Peyer's patch (tissue), 4 donors: ENCODE measurements around the gene MLLT1. TPM values are rescaled to one million over a fixed set of nuclear protein-coding genes. Genes with fewer than 3 reads are reported as not detected.

Experiments used
- DNase-seq, 3 donors: peaks; one replicate each; pipeline ENCODE4 v3.0.0-alpha.2; 2017 to 2019
- H3K27ac ChIP-seq, 4 donors: fragments of 200-600 bp; sonication (generic); one replicate each; pipeline ENCODE4 v1.5.1; 2016 to 2019
- H3K27me3 ChIP-seq, 2 donors: fragments of 200-600 bp; sonication (generic); one replicate each; pipeline ENCODE4 v1.5.1; 2019
- H3K36me3 ChIP-seq, 3 donors: fragments of 200-600 bp; sonication (generic); one replicate each; pipeline ENCODE4 v1.5.1; 2016 to 2019
- H3K4me1 ChIP-seq, 4 donors: fragments of 200-600 bp; sonication (generic); one replicate each; pipeline ENCODE4 v1.5.1; 2016 to 2019
- H3K4me3 ChIP-seq, 4 donors: fragments of 200-600 bp; sonication (generic); 1 replicate in 3 of 4; 2 replicates in 1 of 4; pipeline ENCODE4 v1.5.1; 2016 to 2019; ENCODE audit warnings: mild to moderate bottlenecking in 1 of 4
- H3K9me3 ChIP-seq, 4 donors: fragments of 200-600 bp; sonication (generic); one replicate each; pipeline ENCODE4 v1.5.1; 2016 to 2019; ENCODE audit warnings: mild to moderate bottlenecking in 1 of 4
- POLR2A ChIP-seq, 2 donors: fragments of 450-650 bp; IDR thresholded peaks; one replicate each; pipeline ENCODE4 v1.5.1; 2017; ENCODE audit warnings: antibody characterized with exemption in 2 of 2, mild to moderate bottlenecking in 2 of 2, moderate library complexity in 2 of 2
- total RNA-seq, 4 donors: library from RNA; depleted of rRNA; stranded (reverse); fragments of >200 nt; gene quantifications; one replicate each; pipeline ENCODE4 v1.1.0, GENCODE V29; 2016
- TF ChIP-seq, protein P1 (sequence below), 6 experiments: fragments of 450-650 bp in 4 of 6; fragments of 200-600 bp in 2 of 6; sonication (generic) in 1 of 6; IDR thresholded peaks; one replicate each; pipeline ENCODE4 v1.5.1; 2017 to 2019; ENCODE audit warnings: antibody characterized with exemption in 6 of 6, mild to moderate bottlenecking in 3 of 6, moderate library complexity in 1 of 6

MLLT1 gene
- total RNA-seq, 4 donors from 2014 or later = 9.5 to 24.8 (median 19.3) TPM

DNA sequence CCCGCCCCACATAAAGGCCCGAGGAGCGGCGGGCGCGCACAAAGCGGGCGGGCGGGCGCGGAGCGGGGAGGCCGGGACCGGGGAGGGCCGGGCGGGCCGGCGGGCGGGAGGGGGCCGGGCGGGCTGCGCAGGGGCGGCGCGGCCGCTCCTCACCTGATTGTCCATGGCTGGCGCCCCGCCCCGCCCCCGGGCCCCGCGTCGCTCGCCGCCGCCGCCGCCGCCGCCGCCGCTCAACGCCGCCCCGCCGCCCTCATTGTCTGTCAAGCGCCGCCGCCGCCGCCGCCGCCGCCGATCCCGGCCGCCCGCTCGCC lies 200 bp downstream of the MLLT1 start:
- H3K27ac ChIP-seq = peak overlapping the region; percentile 65 to 85 (median 81)
- no peaks in the 10 kb centered on the region for H3K36me3 ChIP-seq
- TF ChIP-seq, protein P1, sequence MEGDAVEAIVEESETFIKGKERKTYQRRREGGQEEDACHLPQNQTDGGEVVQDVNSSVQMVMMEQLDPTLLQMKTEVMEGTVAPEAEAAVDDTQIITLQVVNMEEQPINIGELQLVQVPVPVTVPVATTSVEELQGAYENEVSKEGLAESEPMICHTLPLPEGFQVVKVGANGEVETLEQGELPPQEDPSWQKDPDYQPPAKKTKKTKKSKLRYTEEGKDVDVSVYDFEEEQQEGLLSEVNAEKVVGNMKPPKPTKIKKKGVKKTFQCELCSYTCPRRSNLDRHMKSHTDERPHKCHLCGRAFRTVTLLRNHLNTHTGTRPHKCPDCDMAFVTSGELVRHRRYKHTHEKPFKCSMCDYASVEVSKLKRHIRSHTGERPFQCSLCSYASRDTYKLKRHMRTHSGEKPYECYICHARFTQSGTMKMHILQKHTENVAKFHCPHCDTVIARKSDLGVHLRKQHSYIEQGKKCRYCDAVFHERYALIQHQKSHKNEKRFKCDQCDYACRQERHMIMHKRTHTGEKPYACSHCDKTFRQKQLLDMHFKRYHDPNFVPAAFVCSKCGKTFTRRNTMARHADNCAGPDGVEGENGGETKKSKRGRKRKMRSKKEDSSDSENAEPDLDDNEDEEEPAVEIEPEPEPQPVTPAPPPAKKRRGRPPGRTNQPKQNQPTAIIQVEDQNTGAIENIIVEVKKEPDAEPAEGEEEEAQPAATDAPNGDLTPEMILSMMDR (IDR thresholded peaks at IDR 0.05) = no peak
- TF ChIP-seq POLR2A (IDR thresholded peaks at IDR 0.05) = no peak

DNA sequence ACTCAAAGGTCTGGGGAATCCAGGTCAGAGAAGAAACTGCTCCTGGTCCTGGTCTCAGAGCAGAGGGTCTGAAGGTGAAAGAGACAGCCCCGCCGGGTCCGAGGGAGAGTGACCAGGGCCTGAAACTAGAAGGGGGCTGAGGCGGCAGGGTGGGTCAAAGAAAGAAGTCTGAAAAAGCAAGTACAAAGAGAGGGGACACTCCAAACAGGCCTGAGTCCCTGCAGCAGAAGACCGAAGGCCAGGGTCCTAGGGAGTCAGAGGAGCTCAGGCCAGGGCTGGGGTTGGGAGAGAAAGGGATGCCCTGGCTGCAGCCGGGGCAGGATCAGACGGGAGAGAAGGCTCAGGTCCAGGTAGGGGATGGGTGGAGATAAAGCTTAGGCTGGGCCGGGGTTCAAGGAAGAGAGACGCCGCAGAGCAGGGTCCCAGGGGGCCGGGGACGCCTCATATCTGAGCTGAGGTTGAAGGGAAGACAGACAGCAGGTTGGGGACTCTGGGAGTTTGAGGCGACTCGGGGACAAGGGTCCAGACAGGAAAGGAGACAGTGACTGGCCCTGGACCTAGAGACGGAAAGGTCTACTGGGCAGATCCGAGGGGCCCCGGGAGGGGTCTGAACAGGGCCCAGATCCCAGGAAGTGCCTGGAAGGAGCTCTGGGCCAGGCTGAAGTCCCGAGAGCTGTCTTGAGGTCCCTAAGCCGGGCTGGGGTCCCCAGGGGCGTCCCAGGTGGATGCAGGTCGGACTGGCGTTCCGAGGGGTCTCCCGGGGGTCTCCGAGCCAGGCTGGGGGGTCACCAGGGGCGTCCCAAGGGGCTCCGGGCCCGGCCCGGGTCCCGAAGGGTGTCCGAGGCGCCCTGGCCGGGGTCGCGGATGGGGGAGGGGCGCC lies 795 bp downstream of the MLLT1 start:
- Histone ChIP-seq H3K4me3 (peak overlapping the region; percentile 74 to 99 (median 84)), H3K4me1 (peaks cover 0 to 48% (median 13%) of the 10 kb centered on the region in 4 donors), H3K27ac (peak overlapping the region; percentile 65 to 85 (median 81)), H3K27me3 (no peaks in the 10 kb centered on the region), H3K36me3 (no peaks in the 10 kb centered on the region), H3K9me3 (no peaks in the 10 kb centered on the region)
- TF ChIP-seq POLR2A (IDR thresholded peaks at IDR 0.05) = no peak
- TF ChIP-seq, protein P1 (IDR thresholded peaks at IDR 0.05) = no peak
- no peak for DNase-seq

More for the DNA sequence above, 200 bp downstream of the MLLT1 start:
- DNase-seq = no peak
- Histone ChIP-seq H3K4me3 (peak overlapping the region; percentile 74 to 99 (median 84)), H3K9me3 (no peaks in the 10 kb centered on the region), H3K4me1 (peaks cover 0 to 42% (median 13%) of the 10 kb centered on the region in 4 donors), H3K27me3 (no peaks in the 10 kb centered on the region)

DNA sequence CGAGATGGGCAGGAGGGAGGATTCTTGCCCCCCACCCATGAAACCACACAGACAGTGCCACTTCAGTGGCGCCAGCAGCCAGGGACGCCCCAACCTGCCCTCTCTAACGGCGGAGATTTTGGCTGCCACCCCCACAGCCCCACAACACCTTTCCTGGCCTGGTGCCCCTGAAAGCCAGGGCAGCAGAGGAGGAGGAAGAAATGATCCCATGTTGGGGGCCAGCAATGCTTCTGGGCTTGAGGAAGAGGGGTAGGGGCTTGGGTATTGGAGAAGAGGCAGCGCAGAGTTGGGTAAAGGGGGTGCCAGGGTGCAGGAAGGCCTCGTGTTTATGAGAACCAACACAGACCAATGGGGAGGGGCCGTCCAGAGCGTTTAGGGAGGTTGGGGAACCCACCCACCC lies 1.7 kb downstream of the MLLT1 start:
- peak overlapping the region in 2 of 4 donors; percentile 11 to 85 for H3K27ac ChIP-seq
- no peak for TF ChIP-seq POLR2A (IDR thresholded peaks at IDR 0.05)
- TF ChIP-seq, protein P1 (IDR thresholded peaks at IDR 0.05) = no peak
- H3K9me3 ChIP-seq = no peaks in the 10 kb centered on the region
- peaks cover 0 to 55% (median 13%) of the 10 kb centered on the region in 4 donors for H3K4me1 ChIP-seq
- H3K4me3 ChIP-seq = no peak overlapping the region
- no peak for DNase-seq
- H3K36me3 ChIP-seq = no peaks in the 10 kb centered on the region
- no peaks in the 10 kb centered on the region for H3K27me3 ChIP-seq

DNA sequence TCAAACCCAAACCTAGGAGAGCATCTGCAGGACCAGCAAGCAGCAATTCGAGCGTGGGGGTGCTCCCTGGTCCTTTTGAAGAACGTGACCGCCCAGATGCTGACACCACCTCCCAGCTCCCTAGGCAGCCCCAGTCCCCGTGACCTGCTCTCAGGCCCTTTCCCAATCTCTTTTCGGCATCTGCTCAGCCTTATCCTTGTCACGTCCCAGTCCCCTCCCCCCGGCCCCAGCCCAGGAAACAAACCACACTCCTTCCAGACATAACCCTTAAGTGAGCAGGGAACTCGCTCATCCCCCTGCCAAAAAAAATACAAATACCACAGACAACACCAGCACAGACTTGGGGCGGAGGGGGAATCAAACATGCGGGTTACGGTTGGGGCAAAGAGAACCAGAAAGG lies 3.3 kb downstream of the MLLT1 start:
- Histone ChIP-seq H3K4me3 (peak overlapping the region in 1 of 4 donors; percentile 0), H3K4me1 (peaks cover 0 to 69% (median 13%) of the 10 kb centered on the region in 4 donors), H3K27me3 (no peaks in the 10 kb centered on the region), H3K27ac (peak overlapping the region; percentile 25 to 85 (median 66)), H3K36me3 (no peaks in the 10 kb centered on the region), H3K9me3 (no peaks in the 10 kb centered on the region)
- DNase-seq = peak in 2 of 3 donors; percentile 32 to 72
- TF ChIP-seq POLR2A (IDR thresholded peaks at IDR 0.05) = no peak
- TF ChIP-seq, protein P1 (IDR thresholded peaks at IDR 0.05) = no peak

DNA sequence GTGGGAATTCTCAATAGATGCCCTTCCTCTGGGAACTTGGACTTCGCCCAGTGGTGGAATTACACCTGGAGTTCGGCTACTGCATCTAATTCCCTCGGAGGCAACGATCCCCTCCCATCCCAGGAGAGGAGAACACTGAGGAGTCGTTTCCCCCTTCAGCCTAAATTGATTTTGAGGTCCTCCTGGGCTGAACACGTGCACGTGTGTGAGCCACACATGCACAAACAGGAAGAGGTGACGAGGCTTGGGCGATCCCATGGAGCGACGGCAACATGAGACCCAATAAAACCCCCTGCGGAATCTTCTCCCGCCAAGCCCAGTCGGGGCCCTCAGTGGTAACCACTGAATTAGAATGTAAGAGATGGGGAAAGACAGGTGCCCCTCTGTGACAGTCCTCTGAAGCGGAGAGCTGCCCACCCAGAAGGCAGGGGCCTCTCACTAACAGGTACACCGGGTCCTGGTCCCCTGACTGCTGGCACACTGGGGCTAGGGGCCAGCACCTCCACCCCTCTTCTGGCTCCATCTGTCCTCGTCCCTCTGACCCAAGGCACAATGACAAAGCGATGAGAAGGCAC lies 4.5 kb downstream of the MLLT1 start:
- Histone ChIP-seq H3K9me3 (no peaks in the 10 kb centered on the region), H3K27ac (peak overlapping the region; percentile 64 to 85 (median 73)), H3K27me3 (no peaks in the 10 kb centered on the region), H3K4me1 (peaks cover 0 to 79% (median 13%) of the 10 kb centered on the region in 4 donors), H3K4me3 (no peak overlapping the region), H3K36me3 (peaks cover 0 to 4% (median 0%) of the 10 kb centered on the region in 3 donors)
- DNase-seq = no peak
- TF ChIP-seq, protein P1 (IDR thresholded peaks at IDR 0.05) = no peak
- TF ChIP-seq POLR2A (IDR thresholded peaks at IDR 0.05) = no peak
